Measurements from ENCODE around the gene GMPR.

- TF ChIP-seq CTCF (conservative IDR thresholded peaks at IDR 0.05; ENCODE audit: low read length), result no peak
- no peak for TF ChIP-seq EZH2phosphoT487 (IDR thresholded peaks at IDR 0.05; ENCODE audit: borderline replicate concordance)
Measured at GRCh38 chr6:16318953-16319720, 80.8 kb downstream of the GMPR start.

Measured in Loucy (cell line).